Mesenchymal stem cell (in vitro differentiated cells and primary cell): ENCODE results near the gene RAX.

ENCODE experiments used
- DNase-seq: peaks from one replicate; pipeline ENCODE4 v3.0.0-alpha.2; 2013
- H2AFZ ChIP-seq: one replicate; pipeline ENCODE4 v1.6.1; 2013; ENCODE audit warnings: low read depth, mild to moderate bottlenecking, control low read depth, inconsistent platforms, low read length, moderate library complexity
- H2AK5ac ChIP-seq: 2 replicates; pipeline ENCODE4 v1.6.1; 2013; ENCODE audit warnings: low read length, moderate library complexity, mild to moderate bottlenecking, inconsistent platforms; ENCODE audit not compliant: severe bottlenecking
- H2BK120ac ChIP-seq: one replicate; pipeline ENCODE4 v1.6.1; 2013; ENCODE audit warnings: low read depth, mild to moderate bottlenecking, inconsistent platforms, low read length, moderate library complexity
- H2BK12ac ChIP-seq, 2 experiments: one replicate each; pipeline ENCODE4 v1.6.1; 2013; ENCODE audit warnings: inconsistent platforms in 2 of 2, low read length in 2 of 2, mild to moderate bottlenecking in 2 of 2, moderate library complexity in 2 of 2, control low read depth in 1 of 2
- H2BK15ac ChIP-seq: one replicate; pipeline ENCODE4 v1.6.1; 2013; ENCODE audit warnings: mild to moderate bottlenecking, low read depth, inconsistent platforms; ENCODE audit not compliant: poor library complexity, severe bottlenecking
- H2BK5ac ChIP-seq: 2 replicates; pipeline ENCODE4 v1.6.1; 2013; ENCODE audit warnings: low read depth, mild to moderate bottlenecking, low read length, control low read depth, inconsistent platforms; ENCODE audit not compliant: poor library complexity, severe bottlenecking
- H3K14ac ChIP-seq, 2 experiments: one replicate each; pipeline ENCODE4 v1.6.1; 2013; ENCODE audit warnings: inconsistent platforms in 2 of 2, low read length in 2 of 2, control low read depth in 1 of 2, mild to moderate bottlenecking in 1 of 2, moderate library complexity in 1 of 2
- H3K18ac ChIP-seq, 2 experiments: one replicate each; pipeline ENCODE4 v1.6.1; 2013; ENCODE audit warnings: inconsistent platforms in 2 of 2, low read length in 2 of 2, control low read depth in 1 of 2, low read depth in 1 of 2, mild to moderate bottlenecking in 1 of 2
- H3K23ac ChIP-seq, 2 experiments: one replicate each; pipeline ENCODE4 v1.6.1; 2013; ENCODE audit warnings: inconsistent platforms in 2 of 2, low read length in 2 of 2, mild to moderate bottlenecking in 2 of 2, moderate library complexity in 2 of 2, control low read depth in 1 of 2
- H3K27ac ChIP-seq: 2 replicates; pipeline ENCODE4 v1.5.1; 2013; ENCODE audit warnings: mild to moderate bottlenecking, moderate library complexity, low read length, control low read depth, inconsistent platforms; ENCODE audit not compliant: poor library complexity, severe bottlenecking
- H3K27me3 ChIP-seq, 2 experiments: 2 replicates each; pipeline versions ENCODE4 v1.6.1 to v1.7.0; 2013; ENCODE audit warnings: low read length in 2 of 2, mild to moderate bottlenecking in 2 of 2, moderate library complexity in 2 of 2, control low read depth in 1 of 2, inconsistent platforms in 1 of 2; ENCODE audit not compliant: control insufficient read depth in 1 of 2, insufficient read depth in 1 of 2
- H3K36me3 ChIP-seq, 2 experiments: 2 replicates each; pipeline versions ENCODE4 v1.6.1 to v1.7.0; 2013; ENCODE audit warnings: low read length in 2 of 2, control low read depth in 1 of 2, inconsistent platforms in 1 of 2, low read depth in 1 of 2, mild to moderate bottlenecking in 1 of 2; ENCODE audit not compliant: insufficient read depth in 2 of 2, control insufficient read depth in 1 of 2
- H3K4ac ChIP-seq, 2 experiments: one replicate each; pipeline ENCODE4 v1.6.1; 2013; ENCODE audit warnings: inconsistent platforms in 2 of 2, low read length in 2 of 2, mild to moderate bottlenecking in 2 of 2, moderate library complexity in 2 of 2, control low read depth in 1 of 2, low read depth in 1 of 2
- H3K4me1 ChIP-seq: 2 replicates; pipeline ENCODE4 v1.6.1; 2013; ENCODE audit warnings: low read depth, low read length, control low read depth; ENCODE audit not compliant: control insufficient read depth, insufficient read depth
- H3K4me2 ChIP-seq: 2 replicates; pipeline ENCODE4 v1.6.1; 2013; ENCODE audit warnings: low read length, mild to moderate bottlenecking, inconsistent platforms; ENCODE audit not compliant: poor library complexity, severe bottlenecking
- H3K4me3 ChIP-seq, 2 experiments: 2 replicates each; pipeline versions ENCODE4 v1.5.1 to v1.7.0; 2013; ENCODE audit warnings: low read length in 2 of 2, mild to moderate bottlenecking in 2 of 2, control low read depth in 1 of 2, low read depth in 1 of 2; ENCODE audit not compliant: insufficient read depth in 1 of 2
- H3K79me1 ChIP-seq: replicated peaks from 2 replicates; pipeline ENCODE4 v1.6.1; 2013; ENCODE audit warnings: mild to moderate bottlenecking, control low read depth, low read length, inconsistent platforms; ENCODE audit not compliant: poor library complexity, severe bottlenecking
- H3K9ac ChIP-seq: 2 replicates; pipeline ENCODE4 v1.7.0; 2013; ENCODE audit warnings: mild to moderate bottlenecking, low read length, moderate library complexity
- H3K9me3 ChIP-seq: 2 replicates; pipeline ENCODE4 v1.7.0; 2013; ENCODE audit warnings: mild to moderate bottlenecking, low read length; ENCODE audit not compliant: control insufficient read depth
- H4K8ac ChIP-seq: one replicate; pipeline ENCODE4 v1.6.1; 2013; ENCODE audit warnings: inconsistent platforms, mild to moderate bottlenecking, low read length, moderate library complexity
- H4K91ac ChIP-seq: one replicate; pipeline ENCODE4 v1.6.1; 2013; ENCODE audit warnings: mild to moderate bottlenecking, low read length, inconsistent platforms
- WGBS: methylation state at CpG from one replicate; pipeline ENCODE4 v1.1.7; 2013; ENCODE audit warnings: mixed read lengths; 5-methylcytosine and 5-hydroxymethylcytosine counted together

Gene RAX

DNA sequence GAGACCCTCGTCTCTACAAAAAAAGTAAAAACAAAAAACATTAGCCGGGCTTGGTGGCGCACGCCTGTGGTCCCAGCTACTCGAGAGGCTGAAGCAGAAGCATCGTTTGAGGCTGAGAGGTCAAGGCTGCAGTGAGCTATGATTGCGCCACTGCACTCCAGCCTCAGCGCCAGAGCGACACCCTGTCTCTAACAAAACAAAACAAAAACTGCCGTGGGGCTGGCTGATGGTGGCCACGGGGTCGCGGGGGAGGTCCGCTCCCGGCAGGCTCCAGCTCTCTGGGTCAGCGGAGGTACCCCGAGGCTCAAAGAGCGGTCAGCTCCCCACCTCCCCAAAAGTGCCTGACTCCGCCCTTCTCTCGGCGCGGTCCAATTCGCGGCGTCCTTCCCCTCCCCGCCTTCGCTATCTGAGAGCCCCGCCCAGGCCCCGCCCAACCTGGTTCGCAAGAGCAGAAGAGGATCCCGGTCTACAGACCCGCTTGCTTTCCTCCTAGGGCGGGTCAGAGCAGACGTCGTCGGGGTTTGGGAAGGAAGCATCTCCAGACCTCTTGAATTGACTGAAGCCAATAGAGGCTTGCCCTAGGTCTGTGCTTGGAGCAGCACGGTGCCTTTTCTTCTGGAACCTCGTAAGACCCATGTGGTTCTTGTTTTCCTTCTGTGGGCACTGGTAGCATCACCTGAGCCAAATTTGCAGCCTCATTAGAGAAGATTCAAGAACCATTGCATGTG lies 7.8 kb downstream of the RAX start:
- Histone ChIP-seq H3K4me3 (peak overlapping the region in 1 of 2 experiments; percentile 56), H3K4ac (no peak overlapping the region), H3K23ac (no peak overlapping the region), H3K4me2 (no peak overlapping the region), H3K36me3 (no peaks in the 10 kb centered on the region), H3K27me3 (peaks cover 76 to 78% of the 10 kb centered on the region in 2 experiments), H2AFZ (no peak overlapping the region), H2BK12ac (no peak overlapping the region), H3K9ac (no peak overlapping the region), H4K91ac (no peak overlapping the region), H2BK120ac (no peak overlapping the region), H3K4me1 (peaks cover 17% of the 10 kb centered on the region), H3K79me1 (no peaks in the 10 kb centered on the region), H2BK15ac (no peak overlapping the region), H2AK5ac (no peak overlapping the region), H3K27ac (no peak overlapping the region), H3K9me3 (no peaks in the 10 kb centered on the region), H3K18ac (no peak overlapping the region), H3K14ac (no peak overlapping the region), H2BK5ac (no peak overlapping the region), H4K8ac (no peak overlapping the region)
- no peak for DNase-seq
- WGBS, result 8% methylated on average over 36 of the region's 38 CpGs

DNA sequence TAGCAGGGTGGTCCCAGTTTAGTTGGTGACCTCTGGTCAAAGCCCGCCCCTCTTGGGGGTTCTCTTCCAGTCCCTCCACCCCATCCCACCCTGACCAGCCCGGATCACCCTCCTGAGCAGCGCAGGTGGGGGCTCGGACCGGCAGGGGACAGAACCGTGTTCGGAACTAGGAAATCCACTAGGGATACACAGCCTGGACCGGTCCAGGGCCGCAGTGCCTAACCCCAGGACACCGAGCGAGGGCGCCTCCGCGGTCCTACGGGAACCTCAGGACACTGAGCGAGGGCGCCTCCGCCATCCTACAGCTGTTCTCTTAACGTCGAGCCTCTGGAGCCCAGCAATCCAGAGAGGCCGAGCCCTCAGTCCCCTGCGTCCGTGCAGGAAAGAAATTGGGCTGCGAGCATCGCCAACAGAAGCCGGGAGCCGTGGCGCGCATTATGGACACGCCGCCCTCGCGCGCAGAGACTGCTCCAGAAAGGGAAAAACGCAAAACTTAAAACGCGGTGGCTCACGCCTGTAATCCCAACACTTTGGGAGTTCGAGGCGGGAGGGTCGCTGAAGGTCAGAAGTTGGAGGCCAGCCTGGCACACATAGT lies 8.5 kb downstream of the RAX start:
- no peak overlapping the region for H3K18ac ChIP-seq
- H3K36me3 ChIP-seq, result no peaks in the 10 kb centered on the region
- no peak overlapping the region for H3K4ac ChIP-seq
- H3K4me2 ChIP-seq, result no peak overlapping the region
- H2AK5ac ChIP-seq, result no peak overlapping the region
- H2BK120ac ChIP-seq, result no peak overlapping the region
- H2BK15ac ChIP-seq, result no peak overlapping the region
- no peak overlapping the region for H2AFZ ChIP-seq
- no peak overlapping the region for H4K91ac ChIP-seq
- H2BK12ac ChIP-seq, result no peak overlapping the region
- peaks cover 69 to 72% of the 10 kb centered on the region in 2 experiments for H3K27me3 ChIP-seq
- 13% methylated on average over 41 of the region's 41 CpGs for WGBS
- no peak overlapping the region for H2BK5ac ChIP-seq
- peaks cover 17% of the 10 kb centered on the region for H3K4me1 ChIP-seq
- no peak overlapping the region for H3K9ac ChIP-seq
- H3K14ac ChIP-seq, result no peak overlapping the region
- no peak overlapping the region for H3K4me3 ChIP-seq
- no peak overlapping the region for H3K27ac ChIP-seq
- no peaks in the 10 kb centered on the region for H3K9me3 ChIP-seq
- H4K8ac ChIP-seq, result no peak overlapping the region
- no peaks in the 10 kb centered on the region for H3K79me1 ChIP-seq
- no peak overlapping the region for H3K23ac ChIP-seq
- no peak for DNase-seq

DNA sequence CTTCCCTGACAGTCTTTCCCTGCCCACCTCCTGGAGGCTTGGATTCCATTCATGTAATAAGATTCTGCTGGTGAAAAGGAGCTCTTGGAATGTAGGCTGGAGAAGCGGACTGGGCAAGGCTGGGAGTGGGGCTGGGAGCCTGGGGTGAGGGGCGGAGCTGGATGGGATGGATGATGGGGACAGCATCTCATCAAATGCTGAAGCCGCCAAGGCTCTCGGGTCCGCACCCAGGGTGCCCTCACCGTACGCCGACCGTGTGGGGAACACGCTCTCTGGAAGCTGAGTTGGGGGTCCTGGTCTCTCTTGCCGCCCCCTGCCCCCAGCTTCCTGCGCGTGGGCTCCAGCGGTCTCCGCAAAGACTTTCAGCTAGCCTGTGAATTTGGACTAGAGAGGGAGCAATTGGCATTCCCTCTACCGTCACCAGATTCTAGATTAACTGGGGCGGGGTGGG lies 9.1 kb downstream of the RAX start:
- Histone ChIP-seq H3K36me3 (no peaks in the 10 kb centered on the region), H3K4me3 (no peak overlapping the region), H3K18ac (no peak overlapping the region), H3K79me1 (no peaks in the 10 kb centered on the region), H2AFZ (no peak overlapping the region), H3K4me2 (no peak overlapping the region), H2AK5ac (no peak overlapping the region), H3K9me3 (no peaks in the 10 kb centered on the region), H3K9ac (no peak overlapping the region), H3K23ac (no peak overlapping the region), H2BK5ac (no peak overlapping the region), H3K4me1 (peaks cover 14% of the 10 kb centered on the region), H2BK12ac (no peak overlapping the region), H2BK15ac (no peak overlapping the region), H4K91ac (no peak overlapping the region), H3K27me3 (peaks cover 64 to 66% of the 10 kb centered on the region in 2 experiments), H3K27ac (no peak overlapping the region), H2BK120ac (no peak overlapping the region), H3K4ac (no peak overlapping the region), H4K8ac (no peak overlapping the region), H3K14ac (no peak overlapping the region)
- DNase-seq, result no peak
- 2% methylated on average over 10 of the region's 17 CpGs for WGBS

DNA sequence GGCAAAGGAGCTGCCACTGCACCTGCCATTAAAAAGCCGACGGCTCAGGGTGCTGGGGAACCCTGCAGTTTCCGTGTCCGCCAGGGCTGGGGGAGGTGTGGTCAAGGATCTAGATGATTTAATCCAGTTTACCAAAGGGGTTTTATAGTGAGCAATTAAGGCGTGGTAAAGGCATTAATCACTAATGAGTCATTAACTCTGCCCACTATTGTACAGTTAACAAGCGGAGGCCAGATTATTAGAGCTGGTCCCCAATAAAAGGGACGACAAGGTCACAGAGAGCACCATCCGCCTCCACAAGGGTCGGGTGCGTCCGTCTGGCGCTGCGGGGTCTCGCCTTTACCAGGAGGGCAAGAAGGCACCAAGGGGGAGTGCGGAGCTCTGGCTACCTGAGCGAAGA lies 9.6 kb downstream of the RAX start:
- H3K18ac ChIP-seq, result no peak overlapping the region

More for the DNA sequence above, 9.6 kb downstream of the RAX start:
- H3K4me1 ChIP-seq, result peaks cover 10% of the 10 kb centered on the region
- no peak overlapping the region for H3K4ac ChIP-seq
- H3K4me2 ChIP-seq, result no peak overlapping the region
- no peak overlapping the region for H2BK15ac ChIP-seq
- no peak overlapping the region for H4K91ac ChIP-seq
- 13% methylated on average over 13 of the region's 16 CpGs for WGBS
- no peak overlapping the region for H2BK5ac ChIP-seq
- H3K27ac ChIP-seq, result no peak overlapping the region
- H2BK12ac ChIP-seq, result no peak overlapping the region
- H3K36me3 ChIP-seq, result no peaks in the 10 kb centered on the region
- no peaks in the 10 kb centered on the region for H3K9me3 ChIP-seq
- no peak overlapping the region for H3K14ac ChIP-seq
- H3K27me3 ChIP-seq, result peaks cover 61 to 63% of the 10 kb centered on the region in 2 experiments
- no peaks in the 10 kb centered on the region for H3K79me1 ChIP-seq
- no peak for DNase-seq
- no peak overlapping the region for H4K8ac ChIP-seq
- H3K9ac ChIP-seq, result no peak overlapping the region
- H2BK120ac ChIP-seq, result no peak overlapping the region
- H3K4me3 ChIP-seq, result no peak overlapping the region
- H2AK5ac ChIP-seq, result no peak overlapping the region
- no peak overlapping the region for H3K23ac ChIP-seq
- no peak overlapping the region for H2AFZ ChIP-seq
